H9 (cell line): ENCODE results near the gene LMOD3. TPM values are rescaled to one million over a fixed set of nuclear protein-coding genes. Genes with fewer than 3 reads are reported as not detected.

Experiments used
- DNase-seq: peaks from one replicate; pipeline ENCODE4 v3.0.0-alpha.2; 2017
- H2AFZ ChIP-seq: one replicate; pipeline ENCODE4 v1.6.1; 2013; ENCODE audit warnings: mild to moderate bottlenecking, low read length, control low read depth, moderate library complexity
- H2AK5ac ChIP-seq: 2 replicates; pipeline ENCODE4 v1.6.1; 2013; ENCODE audit warnings: low read length, control low read depth, mixed read lengths; ENCODE audit not compliant: insufficient read length
- H2BK120ac ChIP-seq: one replicate; pipeline ENCODE4 v1.6.1; 2013; ENCODE audit warnings: low read depth, mild to moderate bottlenecking, low read length, control low read depth, inconsistent platforms; ENCODE audit not compliant: poor library complexity, severe bottlenecking
- H2BK12ac ChIP-seq: 2 replicates; pipeline ENCODE4 v1.6.1; 2013; ENCODE audit warnings: low read length, control low read depth, mixed read lengths, low read depth; ENCODE audit not compliant: insufficient read length
- H2BK15ac ChIP-seq: 2 replicates; pipeline ENCODE4 v1.6.1; 2013; ENCODE audit warnings: low read depth, low read length, control low read depth
- H2BK20ac ChIP-seq: one replicate; pipeline ENCODE4 v1.6.1; 2013; ENCODE audit warnings: low read depth, mild to moderate bottlenecking, low read length, control low read depth, inconsistent platforms; ENCODE audit not compliant: poor library complexity, severe bottlenecking
- H2BK5ac ChIP-seq: 2 replicates; pipeline ENCODE4 v1.6.1; 2013; ENCODE audit warnings: low read length, control low read depth, mixed read lengths; ENCODE audit not compliant: insufficient read length
- H3K14ac ChIP-seq: 2 replicates; pipeline ENCODE4 v1.6.1; 2013; ENCODE audit warnings: low read length, control low read depth; ENCODE audit not compliant: insufficient read depth
- H3K18ac ChIP-seq: 2 replicates; pipeline ENCODE4 v1.6.1; 2013; ENCODE audit warnings: low read depth, mild to moderate bottlenecking, mixed read lengths, low read length, control low read depth; ENCODE audit not compliant: insufficient read length
- H3K23ac ChIP-seq: 2 replicates; pipeline ENCODE4 v1.6.1; 2013; ENCODE audit warnings: low read length, control low read depth, mixed read lengths, low read depth; ENCODE audit not compliant: insufficient read length
- H3K23me2 ChIP-seq: 2 replicates; pipeline ENCODE4 v1.6.1; 2013; ENCODE audit warnings: low read depth, mild to moderate bottlenecking, mixed read lengths, low read length, control low read depth; ENCODE audit not compliant: insufficient read length, poor library complexity, severe bottlenecking
- H3K27ac ChIP-seq: 2 replicates; pipeline ENCODE4 v1.5.1; 2013; ENCODE audit warnings: low read length, control low read depth, mixed read lengths, low read depth; ENCODE audit not compliant: insufficient read length
- H3K27me3 ChIP-seq: 2 replicates; pipeline ENCODE4 v1.6.1; 2013; ENCODE audit warnings: low read length, control low read depth, inconsistent platforms; ENCODE audit not compliant: insufficient read depth
- H3K4ac ChIP-seq: 2 replicates; pipeline ENCODE4 v1.6.1; 2013; ENCODE audit warnings: low read depth, mild to moderate bottlenecking, control low read depth, inconsistent platforms, low read length, moderate library complexity
- H3K4me1 ChIP-seq: 2 replicates; pipeline ENCODE4 v1.6.1; 2013; ENCODE audit warnings: low read length, control low read depth, inconsistent platforms; ENCODE audit not compliant: insufficient read depth
- H3K4me2 ChIP-seq: 2 replicates; pipeline ENCODE4 v1.6.1; 2013; ENCODE audit warnings: low read length, control low read depth, mixed read lengths; ENCODE audit not compliant: insufficient read length, insufficient read depth
- H3K56ac ChIP-seq: 2 replicates; pipeline ENCODE4 v1.6.1; 2013; ENCODE audit warnings: low read depth, mild to moderate bottlenecking, mixed read lengths, low read length, control low read depth; ENCODE audit not compliant: insufficient read length
- H3K79me1 ChIP-seq: 2 replicates; pipeline ENCODE4 v1.6.1; 2013; ENCODE audit warnings: low read depth, mild to moderate bottlenecking, moderate library complexity, low read length, control low read depth, inconsistent platforms; ENCODE audit not compliant: insufficient read depth, poor library complexity, severe bottlenecking
- H3K79me2 ChIP-seq: 2 replicates; pipeline ENCODE4 v1.6.1; 2013; ENCODE audit warnings: low read length, control low read depth, inconsistent platforms; ENCODE audit not compliant: insufficient read depth
- H3K9ac ChIP-seq: 2 replicates; pipeline ENCODE4 v1.6.1; 2013; ENCODE audit warnings: low read length, control low read depth, mixed read lengths; ENCODE audit not compliant: insufficient read length; ENCODE audit errors: extremely low read depth
- H3K9me3 ChIP-seq: one replicate; pipeline ENCODE4 v1.6.1; 2013; ENCODE audit warnings: low read depth, low read length, inconsistent platforms; ENCODE audit not compliant: control insufficient read depth
- H3T11ph ChIP-seq: one replicate; pipeline ENCODE4 v1.6.1; 2013; ENCODE audit warnings: mild to moderate bottlenecking, low read length, control low read depth, inconsistent platforms
- H4K20me1 ChIP-seq: one replicate; pipeline ENCODE4 v1.6.1; 2013; ENCODE audit not compliant: control insufficient read depth, insufficient read length, insufficient read depth
- H4K5ac ChIP-seq: 2 replicates; pipeline ENCODE4 v1.6.1; 2013; ENCODE audit warnings: low read depth, mild to moderate bottlenecking, mixed read lengths, low read length, control low read depth; ENCODE audit not compliant: insufficient read length
- H4K8ac ChIP-seq: replicated peaks from 2 replicates; pipeline ENCODE4 v1.6.1; 2013; ENCODE audit warnings: low read length, control low read depth, mixed read lengths, low read depth; ENCODE audit not compliant: insufficient read length
- H4K91ac ChIP-seq: 2 replicates; pipeline ENCODE4 v1.6.1; 2013; ENCODE audit warnings: low read depth, mild to moderate bottlenecking, moderate library complexity, mixed read lengths, low read length, control low read depth; ENCODE audit not compliant: insufficient read length
- H3K27ac Mint-ChIP-seq, 3 experiments: 2 replicates in 2 of 3; 3 replicates in 1 of 3; pipeline ENCODE4 v1.8.0; 2020 to 2021; ENCODE audit warnings: mixed read lengths in 3 of 3, mild to moderate bottlenecking in 1 of 3, moderate library complexity in 1 of 3
- H3K27me3 Mint-ChIP-seq: 2 replicates; pipeline ENCODE4 v1.8.0; 2021; ENCODE audit warnings: low read depth, mild to moderate bottlenecking, moderate library complexity, mixed read lengths
- H3K36me3 Mint-ChIP-seq, 3 experiments: 2 replicates in 2 of 3; 3 replicates in 1 of 3; pipeline ENCODE4 v1.8.0; 2020 to 2021; ENCODE audit warnings: low read depth in 3 of 3, mixed read lengths in 3 of 3; ENCODE audit not compliant: insufficient read depth in 1 of 3
- H3K4me1 Mint-ChIP-seq, 2 experiments: 2 replicates each; pipeline ENCODE4 v1.8.0; 2020; ENCODE audit warnings: mixed read lengths in 2 of 2
- H3K4me3 Mint-ChIP-seq, 2 experiments: 2 replicates in 1 of 2; 3 replicates in 1 of 2; pipeline ENCODE4 v1.8.0; 2020 to 2021; ENCODE audit warnings: mild to moderate bottlenecking in 2 of 2, mixed read lengths in 2 of 2, moderate library complexity in 1 of 2
- H3K9me3 Mint-ChIP-seq, 2 experiments: 2 replicates in 1 of 2; 3 replicates in 1 of 2; pipeline ENCODE4 v1.8.0; 2020; ENCODE audit warnings: mild to moderate bottlenecking in 2 of 2, mixed read lengths in 2 of 2, moderate library complexity in 1 of 2
- WGBS: extraction: QIAGEN DNeasy Blood & Tissue Kit; methylation state at CpG from one replicate; pipeline ENCODE4 v1.1.7; 2013; ENCODE audit warnings: missing lambda C conversion rate, low lambda C conversion rate, mixed read lengths; ENCODE audit not compliant: insufficient read length; ENCODE audit errors: extremely low coverage; 5-methylcytosine and 5-hydroxymethylcytosine counted together
- total RNA-seq: library from RNA; stranded (reverse); gene quantifications from 2 replicates; pipeline ENCODE4 v1.2.1, GENCODE V29; 2021
- TF ChIP-seq, protein P1 (sequence below): fragments of 200-600 bp; sonication (generic); conservative IDR thresholded peaks from 3 replicates; pipeline ENCODE4 v1.8.0; 2021; ENCODE audit warnings: antibody characterized with exemption, mild to moderate bottlenecking

LMOD3 gene
- total RNA-seq, 1 experiment from 2014 or later: not detected

DNA sequence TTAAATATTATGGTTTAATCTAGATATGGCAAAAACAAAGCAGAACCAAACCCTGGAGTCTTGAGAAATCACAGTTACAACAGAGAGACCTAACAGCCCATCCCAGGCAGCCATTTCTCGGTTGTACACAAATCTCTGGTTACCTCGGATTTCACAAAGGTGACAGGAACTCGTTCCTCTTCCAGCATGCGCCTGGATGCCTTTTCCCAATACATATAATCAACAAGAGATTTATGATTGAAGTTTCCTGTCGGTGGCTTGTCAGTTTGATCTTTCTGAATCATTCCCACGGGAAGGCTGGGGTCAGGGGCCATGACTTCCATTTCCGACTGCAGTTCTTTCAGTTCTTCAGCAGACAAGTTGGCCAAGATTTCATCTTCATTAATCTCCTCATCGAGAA lies 445 bp downstream of the LMOD3 start:
- Mint-ChIP-seq H3K27me3 (no peaks in the 10 kb centered on the region), H3K4me3 (no peak overlapping the region), H3K27ac (no peak overlapping the region), H3K4me1 (peaks cover 0 to 6% of the 10 kb centered on the region in 2 experiments; a peak in 2 of 4 replicates), H3K9me3 (no peaks in the 10 kb centered on the region), H3K36me3 (no peaks in the 10 kb centered on the region)
- Histone ChIP-seq H3K4me2 (no peak overlapping the region), H3K4ac (no peak overlapping the region), H3K23me2 (no peaks in the 10 kb centered on the region), H2AK5ac (no peak overlapping the region), H3K79me2 (no peaks in the 10 kb centered on the region), H3K27me3 (no peaks in the 10 kb centered on the region), H3K27ac (no peak overlapping the region), H3K79me1 (no peaks in the 10 kb centered on the region), H2BK12ac (no peak overlapping the region), H4K8ac (no peak overlapping the region), H3K56ac (no peak overlapping the region), H4K20me1 (no peaks in the 10 kb centered on the region), H3K23ac (no peak overlapping the region), H2BK120ac (no peak overlapping the region), H2AFZ (no peak overlapping the region), H2BK5ac (no peak overlapping the region), H3K9me3 (no peaks in the 10 kb centered on the region), H3K18ac (no peak overlapping the region), H3K4me1 (no peaks in the 10 kb centered on the region; the same call in 1 of the 2 replicates), H3K9ac (no peak overlapping the region), H3T11ph (no peak overlapping the region), H4K91ac (no peak overlapping the region), H2BK15ac (no peak overlapping the region), H3K14ac (no peak overlapping the region), H2BK20ac (no peak overlapping the region), H4K5ac (no peak overlapping the region)
- WGBS: no CpG with 5 or more reads among the region's 8 CpGs
- no peak for DNase-seq
- TF ChIP-seq, protein P1, sequence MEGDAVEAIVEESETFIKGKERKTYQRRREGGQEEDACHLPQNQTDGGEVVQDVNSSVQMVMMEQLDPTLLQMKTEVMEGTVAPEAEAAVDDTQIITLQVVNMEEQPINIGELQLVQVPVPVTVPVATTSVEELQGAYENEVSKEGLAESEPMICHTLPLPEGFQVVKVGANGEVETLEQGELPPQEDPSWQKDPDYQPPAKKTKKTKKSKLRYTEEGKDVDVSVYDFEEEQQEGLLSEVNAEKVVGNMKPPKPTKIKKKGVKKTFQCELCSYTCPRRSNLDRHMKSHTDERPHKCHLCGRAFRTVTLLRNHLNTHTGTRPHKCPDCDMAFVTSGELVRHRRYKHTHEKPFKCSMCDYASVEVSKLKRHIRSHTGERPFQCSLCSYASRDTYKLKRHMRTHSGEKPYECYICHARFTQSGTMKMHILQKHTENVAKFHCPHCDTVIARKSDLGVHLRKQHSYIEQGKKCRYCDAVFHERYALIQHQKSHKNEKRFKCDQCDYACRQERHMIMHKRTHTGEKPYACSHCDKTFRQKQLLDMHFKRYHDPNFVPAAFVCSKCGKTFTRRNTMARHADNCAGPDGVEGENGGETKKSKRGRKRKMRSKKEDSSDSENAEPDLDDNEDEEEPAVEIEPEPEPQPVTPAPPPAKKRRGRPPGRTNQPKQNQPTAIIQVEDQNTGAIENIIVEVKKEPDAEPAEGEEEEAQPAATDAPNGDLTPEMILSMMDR: no peak
